KMS-11 (cell line): ENCODE results near the gene LIMK2.

Source experiments
- H2AFZ ChIP-seq: fragments of 200-600 bp; sonication (generic); 2 replicates; pipeline ENCODE4 v1.6.1; 2016; ENCODE audit warnings: antibody characterized with exemption, mixed run types, low read depth
- H3K27ac ChIP-seq: fragments of 200-600 bp; sonication (generic); 2 replicates; pipeline ENCODE4 v1.6.1; 2016; ENCODE audit warnings: mild to moderate bottlenecking, mixed run types
- H3K27me3 ChIP-seq: fragments of 200-600 bp; sonication (generic); 2 replicates; pipeline ENCODE4 v1.6.1; 2017; ENCODE audit warnings: mild to moderate bottlenecking, low read depth, mixed run types, moderate library complexity; ENCODE audit not compliant: insufficient read depth
- H3K36me3 ChIP-seq: fragments of 200-600 bp; sonication (generic); 2 replicates; pipeline ENCODE4 v1.6.1; 2017; ENCODE audit warnings: mild to moderate bottlenecking, mixed run types; ENCODE audit not compliant: insufficient read depth
- H3K4me1 ChIP-seq: fragments of 200-600 bp; sonication (generic); 2 replicates; pipeline ENCODE4 v1.6.1; 2016; ENCODE audit warnings: mild to moderate bottlenecking, low read depth, mixed run types; ENCODE audit not compliant: poor library complexity, severe bottlenecking
- H3K4me2 ChIP-seq: fragments of 200-600 bp; sonication (generic); 2 replicates; pipeline ENCODE4 v1.7.0; 2016; ENCODE audit warnings: mild to moderate bottlenecking, mixed run types
- H3K4me3 ChIP-seq: fragments of 200-600 bp; sonication (generic); IDR thresholded peaks from 2 replicates; pipeline ENCODE4 v1.6.1; 2017; ENCODE audit warnings: low read depth, low read length, mixed read lengths; ENCODE audit not compliant: insufficient read depth
- H3K79me2 ChIP-seq: fragments of 200-600 bp; sonication (generic); 2 replicates; pipeline ENCODE4 v1.6.1; 2016; ENCODE audit warnings: low read depth, mixed run types; ENCODE audit not compliant: insufficient read depth
- H3K9ac ChIP-seq: fragments of 200-600 bp; sonication (generic); 2 replicates; pipeline ENCODE4 v1.6.1; 2016; ENCODE audit warnings: mild to moderate bottlenecking, mixed run types
- H4K20me1 ChIP-seq: fragments of 200-600 bp; sonication (generic); 2 replicates; pipeline ENCODE4 v1.6.1; 2016; ENCODE audit warnings: mild to moderate bottlenecking, mixed run types; ENCODE audit not compliant: insufficient read depth
- TF ChIP-seq, protein P1 (sequence below): fragments of 200-600 bp; sonication (generic); conservative IDR thresholded peaks from 2 replicates; pipeline ENCODE4 v1.6.1; 2017; ENCODE audit warnings: low read depth, mild to moderate bottlenecking, antibody characterized with exemption, low read length, moderate library complexity, mixed read lengths

Gene LIMK2

DNA sequence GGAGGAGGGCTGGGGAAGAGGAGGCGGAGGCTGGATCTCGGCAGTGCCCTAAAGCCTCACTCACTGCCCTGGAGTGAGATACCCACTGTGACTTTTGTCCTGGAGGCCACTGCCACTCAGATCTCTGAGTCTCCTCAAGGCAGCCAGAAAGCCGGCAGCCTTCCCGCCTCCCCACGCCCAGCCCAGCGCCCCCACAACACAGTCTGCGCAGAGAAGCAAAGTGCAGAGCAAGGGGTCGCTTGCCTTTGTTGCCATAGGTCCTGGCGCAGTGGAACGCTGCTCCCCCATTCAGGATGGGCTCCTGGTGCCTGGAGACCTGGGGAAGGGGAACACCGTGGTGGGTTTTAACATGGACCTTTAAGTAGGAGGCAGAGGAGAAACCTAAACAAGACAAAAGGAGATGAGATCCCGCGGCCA, 116.5 kb downstream of the LIMK2 start:
- no peak overlapping the region for H3K9ac ChIP-seq
- peaks cover 8% of the 10 kb centered on the region for H3K4me1 ChIP-seq
- no peak overlapping the region for H2AFZ ChIP-seq
- H4K20me1 ChIP-seq = no peaks in the 10 kb centered on the region
- no peak overlapping the region for H3K4me3 ChIP-seq
- TF ChIP-seq, protein P1, sequence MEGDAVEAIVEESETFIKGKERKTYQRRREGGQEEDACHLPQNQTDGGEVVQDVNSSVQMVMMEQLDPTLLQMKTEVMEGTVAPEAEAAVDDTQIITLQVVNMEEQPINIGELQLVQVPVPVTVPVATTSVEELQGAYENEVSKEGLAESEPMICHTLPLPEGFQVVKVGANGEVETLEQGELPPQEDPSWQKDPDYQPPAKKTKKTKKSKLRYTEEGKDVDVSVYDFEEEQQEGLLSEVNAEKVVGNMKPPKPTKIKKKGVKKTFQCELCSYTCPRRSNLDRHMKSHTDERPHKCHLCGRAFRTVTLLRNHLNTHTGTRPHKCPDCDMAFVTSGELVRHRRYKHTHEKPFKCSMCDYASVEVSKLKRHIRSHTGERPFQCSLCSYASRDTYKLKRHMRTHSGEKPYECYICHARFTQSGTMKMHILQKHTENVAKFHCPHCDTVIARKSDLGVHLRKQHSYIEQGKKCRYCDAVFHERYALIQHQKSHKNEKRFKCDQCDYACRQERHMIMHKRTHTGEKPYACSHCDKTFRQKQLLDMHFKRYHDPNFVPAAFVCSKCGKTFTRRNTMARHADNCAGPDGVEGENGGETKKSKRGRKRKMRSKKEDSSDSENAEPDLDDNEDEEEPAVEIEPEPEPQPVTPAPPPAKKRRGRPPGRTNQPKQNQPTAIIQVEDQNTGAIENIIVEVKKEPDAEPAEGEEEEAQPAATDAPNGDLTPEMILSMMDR = no peak
- no peaks in the 10 kb centered on the region for H3K79me2 ChIP-seq
- no peak overlapping the region for H3K4me2 ChIP-seq
- H3K27me3 ChIP-seq = no peaks in the 10 kb centered on the region
- no peaks in the 10 kb centered on the region; the same call in 1 of the 2 replicates for H3K36me3 ChIP-seq
- H3K27ac ChIP-seq = no peak overlapping the region

DNA sequence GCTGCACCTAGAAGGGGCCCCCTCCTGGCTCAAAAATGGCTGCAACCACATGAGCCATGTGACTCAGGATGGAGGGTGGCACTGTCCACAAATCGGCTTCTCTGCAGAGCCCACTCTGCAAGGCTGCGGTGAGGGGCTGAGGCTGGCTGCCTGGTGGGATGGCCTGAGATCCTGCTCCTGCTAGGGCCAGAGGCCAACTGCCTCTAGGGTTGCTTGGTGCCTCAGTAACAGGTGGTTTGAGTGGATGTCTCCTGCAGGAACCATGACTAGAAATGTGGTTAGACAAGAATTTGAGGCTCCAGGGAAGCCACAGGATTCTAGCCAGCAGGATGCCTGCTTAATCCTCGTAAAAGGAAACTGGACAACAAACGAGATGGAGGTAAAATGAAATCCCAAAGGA, 116.9 kb downstream of the LIMK2 start:
- Histone ChIP-seq H3K36me3 (no peaks in the 10 kb centered on the region; the same call in 1 of the 2 replicates), H4K20me1 (no peaks in the 10 kb centered on the region)

More for the DNA sequence above, 116.9 kb downstream of the LIMK2 start:
- Histone ChIP-seq H2AFZ (no peak overlapping the region), H3K27ac (no peak overlapping the region), H3K9ac (no peak overlapping the region), H3K79me2 (no peaks in the 10 kb centered on the region), H3K4me2 (no peak overlapping the region), H3K4me1 (peaks cover 8% of the 10 kb centered on the region), H3K4me3 (no peak overlapping the region), H3K27me3 (no peaks in the 10 kb centered on the region)
- TF ChIP-seq, protein P1 = no peak
